AG04450 (cell line): ENCODE results near the gene RAI1. TPM values are rescaled to one million over a fixed set of nuclear protein-coding genes. Genes with fewer than 3 reads are reported as not detected.

Experiments
- CTCF ChIA-PET: fragments of 300-600, 350-600 bp; formaldehyde crosslinking; extraction: SDS; loops from one replicate; lab custom pipeline; 2022; ENCODE audit warnings: antibody characterized with exemption, inconsistent platforms; lab: Charles Lee
- POLR2A ChIA-PET: fragments of 350-600 bp; formaldehyde crosslinking; extraction: SDS; loops from one replicate; lab custom pipeline; 2021; ENCODE audit warnings: antibody characterized with exemption, inconsistent platforms; lab: Yijun Ruan, JAX
- DNase-seq: peaks from one replicate; pipeline ENCODE4 v3.0.0-alpha.2; 2011; ENCODE audit warnings: low read depth, low spot score
- H3K27ac ChIP-seq: one replicate; pipeline ENCODE4 v1.5.1; 2012; ENCODE audit warnings: low read depth, low read length, control low read depth
- H3K27me3 ChIP-seq: one replicate; pipeline ENCODE4 v1.6.0; 2012; ENCODE audit warnings: low read length; ENCODE audit not compliant: control insufficient read depth, insufficient read depth
- H3K4me3 ChIP-seq: 2 replicates; pipeline ENCODE4 v1.5.1; 2011; ENCODE audit warnings: mild to moderate bottlenecking, low read depth, low read length, control low read depth
- H3K9me3 ChIP-seq: 2 replicates; pipeline ENCODE4 v1.5.1; 2012; ENCODE audit warnings: low read length; ENCODE audit not compliant: control insufficient read depth, insufficient read depth
- CTCF ChIP-seq: IDR thresholded peaks from 2 replicates; pipeline ENCODE4 v1.5.1; 2011; ENCODE audit warnings: low read depth, low read length, control low read depth, inconsistent platforms
- polyA plus RNA-seq: library from polyadenylated mRNA; depleted of rRNA; stranded (reverse); fragments of >200 nt; gene quantifications from 2 replicates; pipeline ENCODE4 v1.2.3, GENCODE V29; 2011

Gene RAI1
- polyA plus RNA-seq, 1 experiment, result 2.1 TPM

GRCh38 chr17:17836250-17836817 is 155.1 kb downstream of the RAI1 start:
- ChIA-PET POLR2A (interaction anchor here (0.6 to 1.8 kb wide), 12 partner anchors 9 to 1533 kb away, joined by 3 to 9 read pairs (median 5); partner anchors contain the start of genes DRC3, TOM1L2 and UBB), CTCF (interaction anchor here (0.7 to 1.3 kb wide), 3 partner anchors 23 to 83 kb away, joined by 3 to 5 read pairs (median 3); no protein-coding TSS in a partner anchor)
- TF ChIP-seq CTCF, result no peak
- Histone ChIP-seq H3K9me3 (no peaks in the 10 kb centered on the region; the same call in 1 of the 2 replicates), H3K27ac (peak overlapping the region; percentile 88), H3K4me3 (peak overlapping the region; percentile 92), H3K27me3 (no peaks in the 10 kb centered on the region)
- DNase-seq, result peak; percentile 78

GRCh38 chr17:17836818-17837379 is 155.6 kb downstream of the RAI1 start, which contains the start of gene SREBF1:
TSS of gene SREBF1 (minus strand) at chr17:17836986. CDS start at chr17:17836817, 169 bp downstream.
- DNase-seq, result no peak
- Histone ChIP-seq H3K27ac (peak within 1 kb of the TSS; percentile 91), H3K9me3 (no peaks in the 10 kb centered on the region; the same call in 1 of the 2 replicates), H3K4me3 (peak within 1 kb of the TSS; percentile 92), H3K27me3 (no peaks in the 10 kb centered on the region)
- POLR2A ChIA-PET, result interaction anchor here (0.7 to 1.8 kb wide), 8 partner anchors 10 to 1456 kb away, joined by 3 to 9 read pairs (median 6); partner anchors contain the start of genes DRC3, TOM1L2 and UBB
- CTCF ChIA-PET, result interaction anchor here (1.3 kb wide), 1 partner anchor 82 kb away, joined by 5 read pairs; no protein-coding TSS in a partner anchor
- no peak for TF ChIP-seq CTCF

- CTCF ChIA-PET, result no interaction called here
- Histone ChIP-seq H3K4me3 (no peak overlapping the region), H3K27ac (peak overlapping the region; percentile 91), H3K27me3 (no peaks in the 10 kb centered on the region), H3K9me3 (no peaks in the 10 kb centered on the region; the same call in 1 of the 2 replicates)
- POLR2A ChIA-PET, result interaction anchor here (1.6 kb wide), 2 partner anchors 10 to 16 kb away, joined by 5 to 9 read pairs; no protein-coding TSS in a partner anchor
- TF ChIP-seq CTCF, result no peak
- no peak for DNase-seq
Measured at GRCh38 chr17:17837380-17837821, 156.1 kb downstream of the RAI1 start.

- H3K27me3 ChIP-seq, result no peaks in the 10 kb centered on the region
- H3K4me3 ChIP-seq, result no peak overlapping the region
- H3K9me3 ChIP-seq, result no peaks in the 10 kb centered on the region; the same call in 1 of the 2 replicates
- DNase-seq, result no peak
- peak overlapping the region; percentile 91 for H3K27ac ChIP-seq
- CTCF ChIA-PET, result interaction anchor here (0.7 kb wide), 1 partner anchor 483 kb away, joined by 3 read pairs; no protein-coding TSS in a partner anchor
- POLR2A ChIA-PET, result no interaction called here
- no peak for TF ChIP-seq CTCF
Measured at GRCh38 chr17:17837966-17838962, 157.0 kb downstream of the RAI1 start.
